Measurements from ENCODE around the gene MAPKBP1. TPM values are rescaled to one million over a fixed set of nuclear protein-coding genes. Genes with fewer than 3 reads are reported as not detected.

The MAPKBP1 gene
- total RNA-seq, 2 donors from 2014 or later = 12.5 to 31.6 TPM

- no peaks in the 10 kb centered on the region for H3K36me3 ChIP-seq (replicated peaks in 1 of 2; ENCODE audit: insufficient read depth in 1 of 2, low read depth in 2 of 2)
- no peak overlapping the region for H3K27ac ChIP-seq
- H3K4me3 ChIP-seq = no peak overlapping the region
- H3K9me3 ChIP-seq = no peaks in the 10 kb centered on the region
- intact Hi-C loops (cut with DNase I) = loop anchor here (10.0 kb wide), 1 partner anchor 200 kb away; no protein-coding TSS in a partner anchor
- 74 to 81% methylated on average over 5 to 8 of the region's 8 CpGs for WGBS, 2 donors
- no peak for TF ChIP-seq POLR2A (IDR thresholded peaks at IDR 0.05)
- no peak for TF ChIP-seq CTCF (IDR thresholded peaks at IDR 0.05)
- DNase-seq (no peak), ATAC-seq (no peak)
- no peaks in the 10 kb centered on the region for H3K27me3 ChIP-seq
- H3K4me1 ChIP-seq = no peaks in the 10 kb centered on the region
These were observed 30.8 kb downstream of the MAPKBP1 start for GRCh38 chr15:41804916-41805666.

GRCh38 chr15:41805711-41806110 is 31.4 kb downstream of the MAPKBP1 start:
- Histone ChIP-seq H3K27ac (no peak overlapping the region), H3K27me3 (no peaks in the 10 kb centered on the region), H3K4me1 (no peaks in the 10 kb centered on the region), H3K9me3 (no peaks in the 10 kb centered on the region), H3K4me3 (no peak overlapping the region), H3K36me3 (replicated peaks in 1 of 2; ENCODE audit: insufficient read depth in 1 of 2, low read depth in 2 of 2) (no peaks in the 10 kb centered on the region)
- DNase-seq (no peak), ATAC-seq (no peak)
- 80 to 83% methylated on average over 3 of the region's 3 CpGs for WGBS, 2 donors
- TF ChIP-seq POLR2A (IDR thresholded peaks at IDR 0.05) = no peak
- TF ChIP-seq CTCF (IDR thresholded peaks at IDR 0.05) = no peak
- intact Hi-C loops (cut with DNase I) = loop anchor here (10.0 kb wide), 1 partner anchor 201 kb away; no protein-coding TSS in a partner anchor

GRCh38 chr15:41806291-41807181 is 32.3 kb downstream of the MAPKBP1 start:
- Histone ChIP-seq H3K4me1 (no peaks in the 10 kb centered on the region), H3K27me3 (no peaks in the 10 kb centered on the region), H3K36me3 (replicated peaks in 1 of 2; ENCODE audit: insufficient read depth in 1 of 2, low read depth in 2 of 2) (no peaks in the 10 kb centered on the region), H3K27ac (no peak overlapping the region), H3K9me3 (no peaks in the 10 kb centered on the region), H3K4me3 (no peak overlapping the region)
- WGBS, 2 donors = 85 to 86% methylated on average over 7 to 10 of the region's 10 CpGs
- TF ChIP-seq CTCF (IDR thresholded peaks at IDR 0.05) (no peak), POLR2A (IDR thresholded peaks at IDR 0.05) (no peak)
- ATAC-seq = no peak
- peak in 2 of 4 donors; percentile 37 to 40 for DNase-seq
- intact Hi-C loops (cut with DNase I) = loop anchor here (10.0 kb wide), 1 partner anchor 202 kb away; no protein-coding TSS in a partner anchor

GRCh38 chr15:41809121-41809520 is 34.8 kb downstream of the MAPKBP1 start:
- no peaks in the 10 kb centered on the region for H3K9me3 ChIP-seq
- no peak overlapping the region for H3K27ac ChIP-seq
- 81 to 84% methylated on average over 2 of the region's 2 CpGs for WGBS, 2 donors
- H3K4me3 ChIP-seq = no peak overlapping the region
- ATAC-seq = no peak
- intact Hi-C loops (cut with DNase I) = loop anchor here (10.0 kb wide), 1 partner anchor 204 kb away; no protein-coding TSS in a partner anchor
- DNase-seq = no peak
- H3K36me3 ChIP-seq (replicated peaks in 1 of 2; ENCODE audit: insufficient read depth in 1 of 2, low read depth in 2 of 2) = no peaks in the 10 kb centered on the region
- no peak for TF ChIP-seq POLR2A (IDR thresholded peaks at IDR 0.05)
- TF ChIP-seq CTCF (IDR thresholded peaks at IDR 0.05) = no peak
- no peaks in the 10 kb centered on the region for H3K4me1 ChIP-seq
- H3K27me3 ChIP-seq = no peaks in the 10 kb centered on the region
